T-cell (primary cell): ENCODE results near the gene ROR2. TPM values are rescaled to one million over a fixed set of nuclear protein-coding genes. Genes with fewer than 3 reads are reported as not detected.

Source experiments
- ATAC-seq, 4 experiments: fragments of 200-7000 bp in 3 of 4; fragments of 150-1000 bp in 1 of 4; cut with Tn5 transposase; replicated peaks in 1 of 4; 1 replicate in 3 of 4; 2 replicates in 1 of 4; pipeline ENCODE4 v1.10.0; 2021; ENCODE audit warnings: moderate library complexity in 3 of 4, mild to moderate bottlenecking in 2 of 4, moderate number of reproducible peaks in 1 of 4
- CTCF ChIA-PET, 2 donors: fragments of 300-600 bp; sonication (Branson Sonifier 250); formaldehyde crosslinking; loops; one replicate each; lab custom pipeline; 2022; ENCODE audit warnings: antibody characterized with exemption in 2 of 2; lab: Charles Lee
- POLR2A ChIA-PET, 2 donors: fragments of 300-600 bp; sonication (Branson Sonifier 250); formaldehyde crosslinking; loops; one replicate each; lab custom pipeline; 2022; ENCODE audit warnings: antibody characterized with exemption in 2 of 2; lab: Charles Lee
- DNase-seq, 35 experiments: peaks; one replicate each; pipeline versions ENCODE4 v3.0.0 to v3.0.0-alpha.2; 2013 to 2023
- H3K27ac ChIP-seq: one replicate; pipeline ENCODE4 v1.5.1; 2013; ENCODE audit warnings: low read length
- H3K27me3 ChIP-seq, 2 experiments: replicated peaks in 1 of 2; 1 replicate in 1 of 2; 2 replicates in 1 of 2; pipeline versions ENCODE4 v1.6.1 to v1.7.0; 2013; ENCODE audit warnings: low read length in 1 of 2, mixed read lengths in 1 of 2; ENCODE audit not compliant: control insufficient read depth in 2 of 2, insufficient read depth in 2 of 2; ENCODE audit errors: extremely low read depth in 1 of 2
- H3K36me3 ChIP-seq, 2 donors: 1 replicate in 1 of 2; 2 replicates in 1 of 2; pipeline versions ENCODE4 v1.6.1 to v1.7.0; 2013; ENCODE audit warnings: low read length in 1 of 2; ENCODE audit not compliant: control insufficient read depth in 2 of 2, insufficient read depth in 1 of 2; ENCODE audit errors: extremely low read depth in 1 of 2
- H3K4me1 ChIP-seq, 2 experiments: 1 replicate in 1 of 2; 2 replicates in 1 of 2; pipeline versions ENCODE4 v1.6.1 to v1.7.0; 2013; ENCODE audit warnings: low read length in 2 of 2, mixed read lengths in 1 of 2; ENCODE audit not compliant: insufficient read depth in 2 of 2, control insufficient read depth in 1 of 2; ENCODE audit errors: extremely low read depth in 1 of 2
- H3K4me3 ChIP-seq, 2 donors: 1 replicate in 1 of 2; 2 replicates in 1 of 2; pipeline versions ENCODE4 v1.5.1 to v1.7.0; 2013; ENCODE audit warnings: mild to moderate bottlenecking in 2 of 2, low read length in 1 of 2, moderate library complexity in 1 of 2; ENCODE audit not compliant: control insufficient read depth in 1 of 2; ENCODE audit errors: extremely low read depth in 1 of 2
- H3K9me3 ChIP-seq: 2 replicates; pipeline ENCODE4 v1.7.0; 2013
- H3K27ac Mint-ChIP-seq, 2 donors: one replicate each; pipeline ENCODE4 v1.8.0; 2020 to 2021; ENCODE audit warnings: mild to moderate bottlenecking in 2 of 2, mixed read lengths in 2 of 2
- H3K27me3 Mint-ChIP-seq, 2 donors: one replicate each; pipeline ENCODE4 v1.8.0; 2021 to 2022; ENCODE audit warnings: mixed read lengths in 2 of 2
- H3K36me3 Mint-ChIP-seq: one replicate; pipeline ENCODE4 v1.8.0; 2021; ENCODE audit warnings: mixed read lengths
- H3K4me1 Mint-ChIP-seq, 3 donors: one replicate each; pipeline ENCODE4 v1.8.0; 2020 to 2022; ENCODE audit warnings: mixed read lengths in 3 of 3, mild to moderate bottlenecking in 1 of 3
- H3K4me3 Mint-ChIP-seq, 3 donors: one replicate each; pipeline ENCODE4 v1.8.0; 2020 to 2022; ENCODE audit warnings: mild to moderate bottlenecking in 3 of 3, mixed read lengths in 3 of 3, moderate library complexity in 3 of 3
- H3K9me3 Mint-ChIP-seq, 3 donors: one replicate each; pipeline ENCODE4 v1.8.0; 2020 to 2022; ENCODE audit warnings: mixed read lengths in 3 of 3
- WGBS: methylation state at CpG from one replicate; pipeline ENCODE4 v1.1.5; 2013; ENCODE audit warnings: missing lambda C conversion rate; ENCODE audit not compliant: insufficient coverage; 5-methylcytosine and 5-hydroxymethylcytosine counted together
- total RNA-seq, 35 experiments: library from RNA in 6 of 35; stranded (reverse) in 6 of 35; fragments of 120-200 nt in 1 of 35; gene quantifications; one replicate each; pipeline versions ENCODE4 v1.2.1 to v1.2.4 and lab custom pipeline; 2013 to 2026

Gene ROR2
- total RNA-seq, 5 donors from 2014 or later (not counting 1 experiment from before 2014, with no cell fraction given) = 0.07 to 0.28 (median 0.15) TPM; not detected in 1

DNA sequence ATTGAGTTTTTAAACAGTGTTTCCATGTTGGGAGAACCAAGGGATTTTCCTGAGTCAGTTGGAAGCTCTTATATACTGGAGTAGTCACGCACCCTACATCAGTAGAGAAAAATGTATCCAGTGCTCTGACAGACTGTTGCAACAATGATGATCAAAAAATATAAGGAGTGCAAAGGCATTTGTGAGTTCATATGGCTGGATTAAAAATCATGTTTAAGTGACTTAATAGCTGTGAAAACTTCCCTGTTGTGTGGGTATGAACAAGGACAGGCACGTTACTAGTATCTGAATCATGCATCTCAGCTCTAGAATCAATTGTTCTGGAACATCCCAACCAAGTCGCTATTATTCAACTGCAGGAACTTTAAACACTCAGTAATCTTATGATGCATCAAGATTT lies 229.7 kb downstream of the ROR2 start:
- Mint-ChIP-seq H3K4me3 (no peak overlapping the region), H3K36me3 (no peaks in the 10 kb centered on the region), H3K9me3 (peaks cover 6% of the 10 kb centered on the region in 3 donors), H3K4me1 (peaks cover 0 to 6% (median 0%) of the 10 kb centered on the region in 3 donors), H3K27me3 (peaks cover 45 to 47% of the 10 kb centered on the region in 2 donors), H3K27ac (no peak overlapping the region)
- ChIA-PET CTCF (no interaction called here), POLR2A (interaction anchor here in 1 of 2 donors (0.6 kb wide), 1 partner anchor 189 kb away, joined by 7 read pairs; no protein-coding TSS in a partner anchor)
- no peaks in the 10 kb centered on the region for H3K36me3 ChIP-seq
- no peak for ATAC-seq
- 100% methylated on average over 1 of the region's 3 CpGs for WGBS
- H3K4me3 ChIP-seq = no peak overlapping the region
- H3K4me1 ChIP-seq = no peaks in the 10 kb centered on the region
- H3K27me3 ChIP-seq = peaks cover 0 to 25% of the 10 kb centered on the region in 2 experiments
- no peak for DNase-seq
- no peaks in the 10 kb centered on the region for H3K9me3 ChIP-seq
- no peak overlapping the region for H3K27ac ChIP-seq

DNA sequence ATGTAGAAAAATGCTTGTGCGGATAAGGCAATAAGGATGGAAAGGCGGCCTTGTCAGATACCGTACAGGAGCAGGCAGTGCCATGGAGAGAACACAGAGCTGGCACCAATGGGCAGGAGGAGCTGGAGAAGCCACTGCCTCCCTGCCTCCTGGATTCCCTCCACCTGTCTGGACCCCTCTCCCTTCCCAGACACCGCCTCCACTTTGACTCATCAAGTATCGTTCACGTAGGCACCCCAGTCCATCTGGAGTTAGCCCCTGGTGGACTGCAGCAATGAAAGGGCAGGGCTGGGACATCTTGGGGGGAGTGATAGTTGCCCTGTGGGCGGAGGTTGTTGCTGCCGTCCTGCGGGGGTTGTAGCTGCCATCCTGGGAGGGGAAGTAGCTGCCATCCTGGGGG lies 232.0 kb downstream of the ROR2 start:
- no peak overlapping the region for H3K27ac Mint-ChIP-seq
- POLR2A ChIA-PET = no interaction called here
- Histone ChIP-seq H3K9me3 (no peaks in the 10 kb centered on the region), H3K4me1 (peaks cover 2 to 7% of the 10 kb centered on the region in 2 experiments), H3K36me3 (no peaks in the 10 kb centered on the region), H3K4me3 (no peak overlapping the region), H3K27ac (no peak overlapping the region), H3K27me3 (peaks cover 0 to 40% of the 10 kb centered on the region in 2 experiments)
- peaks cover 52% of the 10 kb centered on the region in 2 donors for H3K27me3 Mint-ChIP-seq
- DNase-seq (no peak), ATAC-seq (no peak)
- no peak overlapping the region for H3K4me3 Mint-ChIP-seq
- CTCF ChIA-PET = interaction anchor here in 1 of 2 donors (0.7 kb wide), 1 partner anchor 686 kb away, joined by 3 read pairs; no protein-coding TSS in a partner anchor
- no peaks in the 10 kb centered on the region for H3K36me3 Mint-ChIP-seq
- WGBS = 100% methylated on average over 4 of the region's 9 CpGs
- H3K4me1 Mint-ChIP-seq = peaks cover 0 to 10% (median 2%) of the 10 kb centered on the region in 3 donors
- H3K9me3 Mint-ChIP-seq = peaks cover 6% of the 10 kb centered on the region in 3 donors

DNA sequence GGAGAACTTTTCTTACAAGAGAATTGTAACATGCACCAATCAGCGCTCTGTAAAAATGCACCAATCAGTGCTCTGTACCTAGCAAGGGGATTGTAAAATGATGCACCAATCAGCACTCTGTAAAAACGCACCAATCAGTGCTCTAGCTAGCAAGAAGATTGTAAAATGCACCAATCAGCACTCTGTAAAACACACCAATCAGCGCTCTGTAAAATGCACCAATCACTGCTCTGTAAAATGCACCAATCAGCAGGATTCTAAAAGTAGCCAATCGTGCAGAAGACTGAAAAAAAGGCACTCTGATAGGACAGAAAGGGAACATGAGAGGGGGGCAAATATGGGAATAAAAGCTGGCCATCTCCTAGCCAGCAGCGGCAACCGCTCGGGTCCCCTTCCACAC lies 233.2 kb downstream of the ROR2 start:
- Mint-ChIP-seq H3K27ac (peak overlapping the region in 1 of 2 donors; percentile 33), H3K4me3 (no peak overlapping the region), H3K4me1 (peaks cover 0 to 10% (median 2%) of the 10 kb centered on the region in 3 donors), H3K36me3 (no peaks in the 10 kb centered on the region), H3K9me3 (peaks cover 6% of the 10 kb centered on the region in 3 donors), H3K27me3 (peaks cover 52 to 54% of the 10 kb centered on the region in 2 donors)
- no peak for ATAC-seq
- CTCF ChIA-PET = no interaction called here
- POLR2A ChIA-PET = no interaction called here
- Histone ChIP-seq H3K27ac (no peak overlapping the region), H3K36me3 (no peaks in the 10 kb centered on the region), H3K4me3 (no peak overlapping the region), H3K27me3 (peaks cover 0 to 36% of the 10 kb centered on the region in 2 experiments), H3K9me3 (no peaks in the 10 kb centered on the region), H3K4me1 (peaks cover 2 to 16% of the 10 kb centered on the region in 2 experiments)
- no peak for DNase-seq
- WGBS = 89% methylated on average over 4 of the region's 7 CpGs

DNA sequence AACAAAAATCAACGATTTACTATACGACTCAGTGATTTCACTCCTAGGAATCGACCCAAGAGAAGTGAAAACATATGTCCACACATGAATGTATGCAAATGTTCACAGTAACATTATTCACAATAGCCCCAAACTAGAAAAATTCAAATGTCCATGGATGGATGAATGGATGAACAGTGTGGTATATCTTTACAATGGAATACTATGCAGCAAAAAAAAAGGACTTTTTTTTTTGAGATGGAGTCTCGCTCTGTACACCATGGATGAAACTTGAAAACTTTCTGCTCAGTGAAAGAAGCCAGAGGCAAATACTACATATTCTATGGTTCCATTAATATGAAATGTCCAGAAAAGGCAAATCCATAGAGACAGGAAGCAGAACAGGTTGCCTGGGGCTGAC lies 233.8 kb downstream of the ROR2 start:
- H3K27me3 Mint-ChIP-seq = peaks cover 50 to 54% of the 10 kb centered on the region in 2 donors
- Histone ChIP-seq H3K4me1 (peaks cover 2 to 19% of the 10 kb centered on the region in 2 experiments), H3K27me3 (peaks cover 0 to 34% of the 10 kb centered on the region in 2 experiments), H3K4me3 (no peak overlapping the region), H3K27ac (no peak overlapping the region), H3K36me3 (no peaks in the 10 kb centered on the region), H3K9me3 (no peaks in the 10 kb centered on the region)
- H3K9me3 Mint-ChIP-seq = peaks cover 6% of the 10 kb centered on the region in 3 donors
- peak overlapping the region in 1 of 2 donors; percentile 13 for H3K27ac Mint-ChIP-seq
- no peak overlapping the region for H3K4me3 Mint-ChIP-seq
- WGBS = no CpG with 5 or more reads among the region's 4 CpGs
- ChIA-PET POLR2A (no interaction called here), CTCF (interaction anchor here in 1 of 2 donors (0.7 kb wide), 1 partner anchor 32 kb away, joined by 4 read pairs; no protein-coding TSS in a partner anchor)
- no peaks in the 10 kb centered on the region for H3K36me3 Mint-ChIP-seq
- H3K4me1 Mint-ChIP-seq = peaks cover 0 to 10% (median 2%) of the 10 kb centered on the region in 3 donors
- no peak for DNase-seq
- no peak for ATAC-seq

DNA sequence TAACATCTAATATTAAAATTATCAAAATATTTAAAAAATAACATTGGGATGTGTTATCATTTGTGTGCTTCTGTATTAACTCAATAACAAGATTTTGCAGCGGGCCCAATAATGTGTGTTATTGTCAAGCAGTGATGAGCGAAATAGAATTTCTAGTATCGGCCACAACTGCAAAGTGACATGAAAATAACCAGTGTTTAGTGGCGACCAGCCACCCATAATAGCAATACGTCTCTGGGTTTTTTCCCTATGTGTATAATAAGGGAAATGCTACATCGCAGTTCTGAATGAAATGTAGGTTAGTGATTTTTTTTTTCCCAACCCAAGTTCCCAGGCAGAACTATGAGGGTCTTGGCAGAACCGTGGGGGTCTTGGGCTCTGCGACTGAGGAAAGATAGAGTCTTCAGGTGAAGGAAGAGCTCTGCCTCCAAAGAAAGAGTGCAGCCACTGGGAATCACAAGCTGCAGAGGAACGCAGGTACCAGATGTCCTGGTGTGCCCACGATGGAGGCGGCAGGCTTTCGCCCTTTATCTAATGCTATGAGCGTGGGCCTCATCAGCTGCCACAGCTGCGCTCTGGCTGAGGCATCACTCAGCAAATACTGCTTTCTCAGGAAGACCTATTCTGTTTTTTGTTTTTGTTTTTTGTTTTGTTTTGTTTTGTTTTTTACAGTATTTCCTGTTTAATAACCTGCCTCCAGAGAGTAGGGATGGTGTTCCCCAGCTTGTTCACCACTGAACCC lies 235.0 kb downstream of the ROR2 start:
- peaks cover 0 to 4% (median 2%) of the 10 kb centered on the region in 3 donors for H3K4me1 Mint-ChIP-seq
- no peak overlapping the region for H3K4me3 Mint-ChIP-seq

DNA sequence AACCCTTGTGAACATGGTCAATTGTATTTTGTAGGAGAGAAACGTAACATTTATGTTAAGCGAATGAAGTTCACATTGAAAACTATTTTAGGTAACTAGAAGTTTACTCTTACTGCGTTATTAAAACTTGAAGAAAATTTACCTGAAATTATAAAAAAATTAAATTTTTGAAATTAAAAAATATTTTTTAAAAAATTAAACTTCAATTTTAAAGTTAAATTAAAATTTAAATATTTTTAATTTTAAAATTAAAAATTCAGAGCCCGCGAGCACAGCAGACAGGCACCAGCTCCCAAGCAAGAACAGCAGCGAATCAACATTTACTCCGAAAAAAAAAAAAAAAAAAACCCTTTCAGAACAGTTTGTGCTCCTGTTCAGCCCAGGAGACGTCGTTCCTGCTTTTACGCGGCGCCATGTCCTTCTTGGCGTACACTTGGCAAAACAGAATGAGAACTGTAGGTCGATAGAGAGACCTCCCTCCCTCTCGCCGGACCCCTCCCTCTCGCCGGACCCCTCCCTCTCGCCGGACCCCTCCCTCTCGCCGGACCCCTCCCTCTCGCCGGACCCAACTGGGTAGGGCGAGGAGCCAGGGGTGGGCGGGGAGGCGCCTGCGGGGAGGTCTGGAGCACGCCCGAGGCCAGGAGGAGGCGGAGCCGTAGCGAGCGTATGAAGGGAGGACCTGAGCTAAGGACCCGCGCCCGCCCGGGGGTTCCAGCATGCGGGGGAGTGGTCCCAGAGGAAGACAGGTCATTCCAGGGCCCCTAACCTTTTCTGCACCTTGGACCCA lies 235.8 kb downstream of the ROR2 start:
- WGBS = 33% methylated on average over 12 of the region's 39 CpGs
- POLR2A ChIA-PET = interaction anchor here in 1 of 2 donors (0.6 kb wide), 1 partner anchor 951 kb away, joined by 6 read pairs; no protein-coding TSS in a partner anchor
- Mint-ChIP-seq H3K4me3 (peak overlapping the region; percentile 10 to 39 (median 29)), H3K36me3 (no peaks in the 10 kb centered on the region), H3K27ac (no peak overlapping the region), H3K27me3 (peaks cover 37 to 46% of the 10 kb centered on the region in 2 donors), H3K4me1 (peaks cover 0 to 4% (median 2%) of the 10 kb centered on the region in 3 donors), H3K9me3 (peaks cover 6% of the 10 kb centered on the region in 3 donors)
- Histone ChIP-seq H3K27ac (no peak overlapping the region), H3K36me3 (no peaks in the 10 kb centered on the region), H3K27me3 (peaks cover 0 to 31% of the 10 kb centered on the region in 2 experiments), H3K9me3 (no peaks in the 10 kb centered on the region), H3K4me3 (peak overlapping the region; percentile 27 to 62), H3K4me1 (peaks cover 2 to 19% of the 10 kb centered on the region in 2 experiments)
- CTCF ChIA-PET = no interaction called here
- DNase-seq (no peak), ATAC-seq (no peak)

More for the DNA sequence above, 235.0 kb downstream of the ROR2 start:
- Histone ChIP-seq H3K27me3 (peaks cover 0 to 31% of the 10 kb centered on the region in 2 experiments), H3K4me3 (no peak overlapping the region), H3K9me3 (no peaks in the 10 kb centered on the region), H3K27ac (no peak overlapping the region), H3K4me1 (peaks cover 2 to 19% of the 10 kb centered on the region in 2 experiments), H3K36me3 (no peaks in the 10 kb centered on the region)
- H3K9me3 Mint-ChIP-seq = peaks cover 6% of the 10 kb centered on the region in 3 donors
- no peaks in the 10 kb centered on the region for H3K36me3 Mint-ChIP-seq
- ATAC-seq (no peak), DNase-seq (no peak)
- 98% methylated on average over 8 of the region's 14 CpGs for WGBS
- H3K27me3 Mint-ChIP-seq = peaks cover 45 to 54% of the 10 kb centered on the region in 2 donors
- ChIA-PET POLR2A (interaction anchor here in 1 of 2 donors (0.6 kb wide), 1 partner anchor 259 kb away, joined by 4 read pairs; no protein-coding TSS in a partner anchor), CTCF (interaction anchor here in 1 of 2 donors (0.7 kb wide), 1 partner anchor 843 kb away, joined by 5 read pairs; no protein-coding TSS in a partner anchor)
- H3K27ac Mint-ChIP-seq = peak overlapping the region in 1 of 2 donors; percentile 13
